ENCODE results near the gene MCUB. TPM values are rescaled to one million over a fixed set of nuclear protein-coding genes. Genes with fewer than 3 reads are reported as not detected.

MCUB gene
- total and polyA plus RNA-seq, 2 of the 13 experiments (the other 11 are each of a cell fraction or from before 2014, with no cell fraction given), result 0.95 to 2.2 TPM

DNA sequence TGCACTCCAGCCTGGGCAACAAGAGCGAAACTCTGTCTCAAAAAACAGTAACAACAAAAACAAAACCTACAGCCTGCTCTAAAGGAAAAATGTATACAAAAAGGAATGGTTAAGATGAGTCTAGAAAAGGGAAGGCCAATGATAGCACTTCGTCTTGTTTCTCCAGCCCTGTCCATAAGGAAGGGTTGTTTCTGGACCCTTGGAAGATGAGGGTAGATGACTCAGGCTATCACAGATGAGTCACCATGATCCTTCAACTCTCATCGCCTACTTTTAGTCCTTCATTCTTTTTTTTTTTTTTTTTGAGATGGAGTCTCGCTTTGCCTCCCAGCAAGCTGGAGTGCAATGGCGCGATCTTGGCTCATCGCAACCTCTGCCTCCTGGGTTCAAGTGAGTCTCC is 161.0 kb downstream of the MCUB start:
- Histone ChIP-seq H2AFZ (ENCODE audit: low read length) (no peak overlapping the region), H3K4me1 (ENCODE audit: insufficient read depth, low read length) (peaks cover 13% of the 10 kb centered on the region), H3K4me3 (replicated peaks in 1 of 3; ENCODE audit: insufficient read depth in 1 of 3, low read depth in 2 of 3, low read length in 3 of 3) (no peak overlapping the region), H3K9ac (ENCODE audit: insufficient read depth, low read depth, low read length) (no peak overlapping the region), H3K9me3 (ENCODE audit: low read length) (no peaks in the 10 kb centered on the region), H3K79me2 (ENCODE audit: insufficient read depth, low read length) (peaks cover 26% of the 10 kb centered on the region), H3K36me3 (replicated peaks in 1 of 2; ENCODE audit: control insufficient read depth in 1 of 2, insufficient read depth in 2 of 2, low read length in 2 of 2) (peaks cover 0 to 21% of the 10 kb centered on the region in 2 experiments; a peak in 3 of 5 replicates), H3K27ac (ENCODE audit: extremely low read length, insufficient read depth, low read length) (no peak overlapping the region), H3K27me3 (ENCODE audit: control insufficient read depth in 1 of 2, insufficient read depth in 2 of 2, low read length in 2 of 2) (no peaks in the 10 kb centered on the region; a peak in 1 of 5 replicates), H4K20me1 (ENCODE audit: insufficient read depth, low read length) (no peaks in the 10 kb centered on the region), H3K4me2 (ENCODE audit: low read depth, low read length) (no peak overlapping the region)
- WGBS (ENCODE audit: low lambda C conversion rate), result 96% methylated on average over 7 of the region's 7 CpGs
- TF ChIP-seq SMC3 (IDR thresholded peaks at IDR 0.05; ENCODE audit: low read length), result no peak
- no peak for TF ChIP-seq SP140L (CRISPR knock-in tag; IDR thresholded peaks at IDR 0.05; ENCODE audit: borderline replicate concordance)
- TF ChIP-seq SOX5 (CRISPR knock-in tag; IDR thresholded peaks at IDR 0.05; ENCODE audit: borderline replicate concordance), result no peak
- TF ChIP-seq, protein P1, sequence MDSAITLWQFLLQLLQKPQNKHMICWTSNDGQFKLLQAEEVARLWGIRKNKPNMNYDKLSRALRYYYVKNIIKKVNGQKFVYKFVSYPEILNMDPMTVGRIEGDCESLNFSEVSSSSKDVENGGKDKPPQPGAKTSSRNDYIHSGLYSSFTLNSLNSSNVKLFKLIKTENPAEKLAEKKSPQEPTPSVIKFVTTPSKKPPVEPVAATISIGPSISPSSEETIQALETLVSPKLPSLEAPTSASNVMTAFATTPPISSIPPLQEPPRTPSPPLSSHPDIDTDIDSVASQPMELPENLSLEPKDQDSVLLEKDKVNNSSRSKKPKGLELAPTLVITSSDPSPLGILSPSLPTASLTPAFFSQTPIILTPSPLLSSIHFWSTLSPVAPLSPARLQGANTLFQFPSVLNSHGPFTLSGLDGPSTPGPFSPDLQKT (CRISPR knock-in tag; IDR thresholded peaks at IDR 0.05; ENCODE audit: borderline replicate concordance), result no peak
- no peak for TF ChIP-seq JARID2 (CRISPR knock-in tag; IDR thresholded peaks at IDR 0.05; ENCODE audit: insufficient replicate concordance)
- no peak for TF ChIP-seq HIVEP1 (CRISPR knock-in tag; IDR thresholded peaks at IDR 0.05)
- TF ChIP-seq PTBP1 (IDR thresholded peaks at IDR 0.05; ENCODE audit: low read depth, low read length, poor library complexity, severe bottlenecking), result no peak
- TF ChIP-seq POGZ (CRISPR knock-in tag; IDR thresholded peaks at IDR 0.05), result no peak
- TF ChIP-seq SIN3B (IDR thresholded peaks at IDR 0.05; ENCODE audit: low read length), result no peak
- TF ChIP-seq KLF15 (CRISPR knock-in tag; IDR thresholded peaks at IDR 0.05; ENCODE audit: borderline replicate concordance), result no peak
- no peak for TF ChIP-seq JUN (CRISPR knock-in tag; IDR thresholded peaks at IDR 0.05)
- ChIA-PET CTCF (ENCODE audit: low intra/inter-chr PET ratio, low total read pairs) (no interaction called here), POLR2A (no interaction called here)
- no TSS peak for BruUV-seq (replicated peaks)
- in situ Hi-C loops (cut with HindIII; ENCODE audit: extremely low pct_ligation_motif_present, low pct_unique_long_range_greater_than_20kb), result no loop called here
- intact Hi-C loops (cut with micrococcal nuclease; ENCODE audit: unreplicated experiment), result loop anchor here (10.0 kb wide), 2 partner anchors 156 to 286 kb away; partner anchors contain the start of genes MCUB and SEC24B
- ATAC-seq, result no peak
- no peak for FAIRE-seq
- DNase-seq (ENCODE audit: low spot score), result no peak
